Hepatocyte (in vitro differentiated cells): ENCODE results near the gene DAPK2. TPM values are rescaled to one million over a fixed set of nuclear protein-coding genes. Genes with fewer than 3 reads are reported as not detected.

Experiments used
- DNase-seq: peaks from one replicate; pipeline ENCODE4 v3.0.0-alpha.2; 2016; ENCODE audit warnings: low spot score
- H2AFZ ChIP-seq: fragments of 200-600 bp; sonication (generic); 2 replicates; pipeline ENCODE4 v1.6.0; 2016; ENCODE audit warnings: antibody characterized with exemption, mild to moderate bottlenecking
- H3K27ac ChIP-seq: fragments of 200-600 bp; sonication (generic); 2 replicates; pipeline ENCODE4 v1.5.1; 2016; ENCODE audit warnings: mild to moderate bottlenecking
- H3K27me3 ChIP-seq: fragments of 200-600 bp; sonication (generic); 2 replicates; pipeline ENCODE4 v1.6.1; 2016
- H3K36me3 ChIP-seq: fragments of 200-600 bp; sonication (generic); replicated peaks from 2 replicates; pipeline ENCODE4 v1.5.1; 2016; ENCODE audit warnings: low read depth; ENCODE audit not compliant: insufficient read depth
- H3K4me1 ChIP-seq: fragments of 200-600 bp; sonication (generic); 2 replicates; pipeline ENCODE4 v1.5.1; 2016; ENCODE audit warnings: mild to moderate bottlenecking, moderate library complexity; ENCODE audit not compliant: insufficient read depth
- H3K4me2 ChIP-seq: fragments of 200-600 bp; sonication (generic); 2 replicates; pipeline ENCODE4 v1.6.0; 2016
- H3K4me3 ChIP-seq: fragments of 200-600 bp; sonication (generic); 2 replicates; pipeline ENCODE4 v1.5.1; 2016; ENCODE audit warnings: mild to moderate bottlenecking
- H3K79me2 ChIP-seq: fragments of 200-600 bp; sonication (generic); 2 replicates; pipeline ENCODE4 v1.6.0; 2017; ENCODE audit warnings: mild to moderate bottlenecking
- H3K9me2 ChIP-seq: fragments of 200-600 bp; sonication (generic); replicated peaks from 2 replicates; pipeline ENCODE4 v1.6.0; 2017; ENCODE audit warnings: mild to moderate bottlenecking; ENCODE audit not compliant: insufficient read depth
- H3K9me3 ChIP-seq: fragments of 200-600 bp; sonication (generic); 2 replicates; pipeline ENCODE4 v1.5.1; 2016; ENCODE audit warnings: low read depth, mild to moderate bottlenecking
- H4K20me1 ChIP-seq: fragments of 200-600 bp; sonication (generic); 2 replicates; pipeline ENCODE4 v1.6.0; 2016; ENCODE audit warnings: mild to moderate bottlenecking; ENCODE audit not compliant: insufficient read depth, poor library complexity, severe bottlenecking
- CTCF ChIP-seq: fragments of 200-600 bp; sonication (generic); IDR thresholded peaks from 2 replicates; pipeline ENCODE4 v1.5.1; 2016; ENCODE audit warnings: antibody characterized with exemption, mild to moderate bottlenecking; ENCODE audit not compliant: poor library complexity
- EZH2 ChIP-seq: fragments of 200-600 bp; sonication (generic); IDR thresholded peaks from 2 replicates; pipeline ENCODE4 v1.6.1; 2016; ENCODE audit warnings: antibody characterized with exemption, mild to moderate bottlenecking, borderline replicate concordance
- EZH2phosphoT487 ChIP-seq: fragments of 200-600 bp; sonication (generic); IDR thresholded peaks from one replicate; pipeline ENCODE4 v1.6.1; 2018; ENCODE audit warnings: antibody characterized with exemption, mild to moderate bottlenecking, low read depth, moderate library complexity; ENCODE audit not compliant: unreplicated experiment, severe bottlenecking
- WGBS: methylation state at CpG from one replicate; pipeline ENCODE4 v1.1.6; 2016; ENCODE audit warnings: low lambda C conversion rate; ENCODE audit errors: missing lambda C conversion rate; 5-methylcytosine and 5-hydroxymethylcytosine counted together
- polyA plus RNA-seq: library from polyadenylated mRNA; unstranded; fragments of >200 nt; fragmentation: Nextera tagmentation; extraction: Ambion mirVana; gene quantifications from 2 replicates; pipeline ENCODE4 v1.2.1, GENCODE V29; 2016
- total RNA-seq: library from RNA; depleted of rRNA; stranded (reverse); fragments of >200 nt; gene quantifications from 2 replicates; pipeline ENCODE4 v1.2.3, GENCODE V29; 2014

Gene DAPK2
- total and polyA plus RNA-seq, 2 experiments from 2014 or later: 4.9 to 5.1 TPM

GRCh38 chr15:63872759-63873510 is 173.3 kb downstream of the DAPK2 start:
- no peaks in the 10 kb centered on the region for H3K36me3 ChIP-seq
- no peak for TF ChIP-seq CTCF
- no peak for TF ChIP-seq EZH2
- no peak for TF ChIP-seq EZH2phosphoT487
- H2AFZ ChIP-seq: no peak overlapping the region
- no peak overlapping the region for H3K4me3 ChIP-seq
- H3K9me3 ChIP-seq: no peaks in the 10 kb centered on the region
- no peaks in the 10 kb centered on the region for H3K4me1 ChIP-seq
- H3K27me3 ChIP-seq: no peaks in the 10 kb centered on the region
- no peak for DNase-seq
- H3K9me2 ChIP-seq: no peaks in the 10 kb centered on the region
- no peak overlapping the region for H3K27ac ChIP-seq
- WGBS: 71% methylated on average over 8 of the region's 8 CpGs
- H3K4me2 ChIP-seq: no peak overlapping the region
- no peaks in the 10 kb centered on the region for H4K20me1 ChIP-seq
- H3K79me2 ChIP-seq: no peaks in the 10 kb centered on the region

- H3K9me2 ChIP-seq: no peaks in the 10 kb centered on the region
- peak; percentile 89 for DNase-seq
- WGBS: 50% methylated on average over 6 of the region's 6 CpGs
- H3K9me3 ChIP-seq: no peaks in the 10 kb centered on the region
- H3K36me3 ChIP-seq: no peaks in the 10 kb centered on the region
- peak overlapping the region; percentile 41 for H3K27ac ChIP-seq
- H4K20me1 ChIP-seq: no peaks in the 10 kb centered on the region
- TF ChIP-seq EZH2phosphoT487 (no peak), CTCF (no peak), EZH2 (no peak)
- no peak overlapping the region for H3K4me3 ChIP-seq
- no peak overlapping the region for H3K4me2 ChIP-seq
- no peaks in the 10 kb centered on the region for H3K27me3 ChIP-seq
- H3K4me1 ChIP-seq: no peaks in the 10 kb centered on the region
- no peaks in the 10 kb centered on the region for H3K79me2 ChIP-seq
- H2AFZ ChIP-seq: no peak overlapping the region
These were observed 175.6 kb downstream of the DAPK2 start for GRCh38 chr15:63870487-63871209.

GRCh38 chr15:63870043-63870394 is 176.3 kb downstream of the DAPK2 start:
- H3K36me3 ChIP-seq: no peaks in the 10 kb centered on the region
- TF ChIP-seq EZH2phosphoT487 (no peak), EZH2 (no peak), CTCF (no peak)
- no peak overlapping the region for H3K4me2 ChIP-seq
- H3K9me3 ChIP-seq: no peaks in the 10 kb centered on the region
- no peak overlapping the region for H3K4me3 ChIP-seq
- 25% methylated on average over 2 of the region's 2 CpGs for WGBS
- H3K79me2 ChIP-seq: no peaks in the 10 kb centered on the region
- H3K27ac ChIP-seq: peak overlapping the region; percentile 41
- no peaks in the 10 kb centered on the region for H3K27me3 ChIP-seq
- no peak overlapping the region for H2AFZ ChIP-seq
- no peaks in the 10 kb centered on the region for H4K20me1 ChIP-seq
- H3K9me2 ChIP-seq: no peaks in the 10 kb centered on the region
- DNase-seq: no peak
- H3K4me1 ChIP-seq: no peaks in the 10 kb centered on the region
